HG03565 (cell line): ENCODE results near the gene GREB1L.
"Not testable (repeated sequence)": the region's sequence is repeated elsewhere in the genome, so short reads cannot be mapped to it uniquely, and the experiment has no call there.

ENCODE experiments used
- ATAC-seq: cut with Tn5 transposase; IDR thresholded peaks from one replicate; pipeline ENCODE4 v1.9.1; 2021; ENCODE audit warnings: mild to moderate bottlenecking, moderate library complexity; ENCODE audit not compliant: unreplicated experiment

Gene GREB1L

DNA sequence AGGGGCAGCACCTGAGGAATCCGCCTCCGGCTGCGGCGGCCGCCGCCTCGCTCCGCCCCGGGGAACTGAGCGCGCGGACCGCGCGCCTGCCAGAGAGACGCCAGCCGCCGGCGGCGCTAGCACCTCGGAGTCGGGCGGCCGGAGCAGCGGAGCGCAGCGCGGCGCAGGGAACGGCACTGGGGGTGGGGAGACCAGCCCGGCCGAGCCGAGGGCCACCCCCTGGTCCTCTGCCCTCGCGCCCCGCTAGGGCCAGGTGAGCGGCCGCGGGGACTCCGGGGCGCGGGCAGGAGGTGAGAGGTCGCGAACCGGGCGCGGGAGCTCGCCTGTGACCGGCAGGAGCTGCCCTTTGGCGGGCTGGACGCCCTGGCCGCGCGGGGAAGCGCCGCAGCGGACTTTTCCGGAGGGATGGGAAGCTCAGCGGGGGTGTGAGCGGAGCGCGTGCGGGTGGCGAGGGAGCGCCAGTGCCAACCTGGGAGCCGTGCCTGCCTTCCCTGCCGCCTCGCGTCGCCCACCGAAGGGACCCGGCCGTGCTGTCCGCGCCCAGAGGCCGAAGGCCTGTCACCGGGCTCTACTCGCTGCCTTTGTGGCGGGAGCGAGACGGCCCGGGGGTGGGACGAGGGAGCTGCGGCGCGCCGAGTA lies at the start of gene GREB1L:
TSS of gene GREB1L (plus strand) at position 92 of the 639 bp plus-strand sequence. CDS start 141,287 bp downstream, outside the sequence.
- no peak for ATAC-seq

DNA sequence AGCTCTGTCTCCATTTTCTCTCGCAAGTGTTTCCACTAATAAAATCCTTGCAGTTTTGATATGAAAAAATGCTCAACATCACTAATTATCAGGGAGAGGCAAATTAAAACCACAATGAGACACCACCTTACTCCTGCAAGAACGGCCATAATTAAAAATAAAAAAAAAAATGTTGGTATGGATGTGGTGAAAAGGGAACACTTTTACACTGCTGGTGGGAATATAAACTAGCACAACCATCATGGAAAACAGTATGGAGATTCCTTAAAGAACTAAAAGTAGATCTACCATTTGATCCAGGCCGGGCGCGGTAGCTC lies 49.8 kb upstream of the GREB1L start:
- ATAC-seq = no peak

DNA sequence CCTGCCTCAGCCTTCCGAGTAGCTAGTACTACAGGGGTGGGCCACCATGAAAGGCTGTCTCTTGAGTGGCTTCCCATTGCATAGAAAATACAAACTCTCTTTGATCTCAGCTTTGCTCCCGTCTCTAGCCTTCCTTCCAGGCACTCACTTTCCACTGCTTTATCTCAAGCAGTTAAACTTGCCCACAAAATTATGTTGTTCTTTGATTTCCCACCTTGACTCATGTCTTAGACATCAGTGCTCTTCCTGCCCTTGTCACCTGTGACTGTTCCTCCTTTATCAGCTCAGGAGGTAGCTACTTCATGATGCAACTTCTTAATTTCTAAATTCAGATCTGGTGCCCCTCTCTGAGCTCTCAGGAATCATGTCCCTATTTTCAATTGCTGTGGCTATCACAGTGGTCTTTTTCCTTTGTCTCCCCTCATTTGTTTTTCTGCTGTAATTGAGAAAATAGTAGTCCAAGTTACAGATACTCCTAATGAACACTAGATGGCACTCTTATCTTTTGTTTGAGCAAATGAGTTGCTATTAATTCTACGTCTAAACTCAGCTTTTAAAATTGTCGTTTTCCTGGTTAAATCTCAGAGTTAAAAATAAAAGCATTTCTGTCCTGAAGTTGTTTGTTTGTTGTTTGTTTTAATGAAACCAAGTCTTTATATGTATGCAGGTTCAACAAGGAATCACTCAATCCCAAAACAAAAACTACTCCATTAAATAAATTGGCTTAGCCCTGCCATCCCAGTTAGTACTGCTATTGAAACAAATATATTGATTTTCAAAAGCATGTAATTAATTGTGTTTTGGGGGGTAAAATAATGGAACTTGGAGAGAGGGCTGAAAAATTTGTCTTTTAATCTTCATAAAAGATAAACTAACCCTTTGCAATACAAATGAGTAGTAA lies 46.9 kb upstream of the GREB1L start:
- no peak for ATAC-seq

DNA sequence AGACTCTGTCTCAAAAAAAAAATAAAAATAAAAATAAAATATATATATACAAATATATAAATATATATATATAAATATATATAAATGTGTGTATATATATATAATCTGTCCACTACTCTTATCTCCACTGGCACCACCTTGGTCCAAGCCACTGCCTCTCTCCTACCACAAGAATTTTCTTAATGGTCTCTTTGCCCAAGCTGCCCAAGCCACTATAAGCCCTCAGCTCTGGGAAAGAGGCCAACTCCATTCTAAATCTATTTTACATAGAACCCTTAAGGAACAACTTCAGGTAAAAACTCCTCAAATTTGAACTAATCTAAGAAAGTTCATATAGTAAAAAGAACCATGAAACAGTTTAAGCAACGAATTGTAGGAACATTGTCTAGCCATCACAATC lies 45.6 kb upstream of the GREB1L start:
- ATAC-seq = no peak

DNA sequence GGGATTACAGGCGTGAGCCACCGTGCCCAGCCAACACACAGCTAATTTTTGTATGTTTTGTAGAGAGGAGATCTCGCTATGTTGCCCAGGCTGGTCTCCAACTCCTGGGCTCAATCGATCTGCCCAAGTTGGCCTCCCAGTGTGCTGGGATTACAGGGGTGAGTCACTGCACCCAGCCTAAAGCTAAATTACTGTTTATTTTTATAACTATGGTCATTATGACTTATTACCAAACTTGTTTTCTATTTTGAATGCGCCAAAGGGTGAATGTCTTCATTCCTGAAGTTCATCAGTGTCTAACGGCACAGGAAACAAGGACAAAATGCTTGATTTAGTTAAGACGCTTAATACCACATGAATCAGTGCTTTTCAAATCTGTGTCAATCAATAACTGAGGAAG lies 38.9 kb upstream of the GREB1L start:
- ATAC-seq = no peak

DNA sequence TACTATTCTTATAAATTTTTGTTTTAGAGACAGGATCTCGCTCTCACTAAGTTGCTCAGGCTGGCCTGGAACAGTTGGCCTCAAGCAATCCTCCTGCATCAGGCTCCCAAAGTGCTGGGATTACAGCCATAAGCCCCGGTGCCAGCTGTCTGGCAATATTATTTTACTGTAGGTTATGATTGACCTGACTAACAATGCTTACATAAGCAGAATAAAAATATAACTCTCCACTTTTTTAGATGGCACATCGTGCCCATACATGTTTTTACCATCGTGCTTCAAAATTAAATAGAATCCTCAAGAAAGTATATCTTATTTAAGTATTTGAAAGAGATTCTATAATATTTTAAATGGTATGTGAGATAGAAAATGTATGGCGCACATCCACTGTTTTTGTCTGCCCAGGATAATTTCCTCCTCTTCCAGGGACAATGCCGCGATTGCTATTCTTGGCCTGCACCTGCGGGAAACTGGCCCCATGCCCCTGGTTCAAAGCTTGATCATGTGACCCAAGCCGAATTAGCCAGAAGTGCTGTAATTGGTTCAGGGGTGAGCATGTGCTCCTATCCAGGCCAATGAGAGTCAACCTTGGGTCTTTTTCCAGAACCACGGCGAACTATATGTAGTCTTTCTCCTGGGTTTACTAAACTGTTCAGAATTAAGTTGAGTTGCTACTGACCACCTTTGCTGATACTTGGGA lies 38.3 kb upstream of the GREB1L start:
- no peak for ATAC-seq

DNA sequence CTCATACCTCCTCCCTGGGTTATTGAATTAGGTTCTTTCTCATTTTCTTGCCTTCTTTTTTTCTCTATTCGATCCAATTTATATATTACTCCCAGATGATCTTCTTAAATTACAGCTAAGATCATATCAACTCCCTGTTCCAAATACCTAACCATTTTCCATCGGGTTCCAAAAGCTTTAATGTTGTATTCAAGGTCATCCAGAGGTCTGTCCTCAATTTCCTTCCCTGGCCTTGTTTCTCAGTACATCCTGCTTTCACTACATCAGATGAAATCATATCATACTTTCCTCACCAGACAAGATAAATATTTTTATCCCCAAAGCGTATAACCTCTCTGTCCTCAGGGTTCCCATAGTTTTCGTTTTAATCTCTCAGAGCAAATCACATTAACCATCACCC lies 36.3 kb upstream of the GREB1L start:
- no peak for ATAC-seq

DNA sequence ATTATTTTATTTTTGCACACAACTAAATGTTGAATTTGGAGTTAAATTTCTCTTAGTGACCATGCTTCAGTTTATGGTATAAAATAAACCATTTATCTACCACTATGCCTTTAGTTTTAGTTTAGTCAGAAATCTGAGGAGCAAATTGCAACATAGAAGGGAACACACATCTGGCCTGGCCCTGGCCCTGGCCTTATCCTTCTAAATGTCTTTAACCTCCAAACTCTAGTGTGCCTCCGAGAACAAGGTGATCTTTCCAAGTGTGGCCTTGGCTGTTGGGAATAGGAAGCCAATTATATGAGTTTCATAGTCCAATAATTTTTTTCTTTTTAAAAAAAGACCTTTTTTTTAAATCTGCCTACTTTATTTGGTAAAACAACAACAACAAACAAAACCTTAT lies 31.8 kb upstream of the GREB1L start:
- no peak for ATAC-seq

DNA sequence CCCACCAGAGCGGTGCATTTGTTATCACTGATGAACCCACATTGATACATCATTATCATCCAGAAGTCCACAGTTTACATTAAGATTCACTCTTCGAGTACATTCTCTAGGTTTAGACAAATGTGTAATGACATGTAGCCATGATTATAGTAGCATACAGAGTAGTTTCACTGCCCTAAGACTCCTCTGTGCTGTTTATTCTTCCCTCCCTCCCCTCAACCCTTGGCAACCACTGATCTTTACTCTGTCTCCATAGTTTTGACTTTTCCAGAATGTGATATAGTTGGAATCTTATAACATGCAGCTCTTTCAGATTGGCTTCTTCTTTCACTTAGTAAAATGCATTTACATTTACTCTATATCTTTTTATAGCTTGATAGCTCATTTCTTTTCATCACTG lies 31.2 kb upstream of the GREB1L start:
- no peak for ATAC-seq

DNA sequence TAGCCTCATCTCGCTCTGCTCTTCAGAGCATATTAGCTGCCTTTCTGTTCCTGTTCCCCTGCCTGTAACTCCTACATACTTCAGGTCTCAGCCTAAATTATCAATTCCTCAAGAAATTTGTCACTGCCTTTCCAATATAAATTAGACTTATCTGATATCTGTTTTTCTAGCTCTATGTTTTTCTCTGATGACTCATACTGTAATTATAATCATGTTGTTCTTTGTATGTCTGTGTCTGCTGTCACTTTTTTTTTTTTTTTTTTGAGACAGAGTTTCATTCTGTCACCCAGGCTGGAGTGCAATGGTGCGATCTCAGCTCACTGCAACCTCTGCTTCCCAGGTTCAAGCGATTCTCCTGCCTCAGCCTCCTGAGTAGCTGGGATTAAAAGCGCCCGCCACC lies 27.6 kb upstream of the GREB1L start:
- not testable (repeated sequence) for ATAC-seq

DNA sequence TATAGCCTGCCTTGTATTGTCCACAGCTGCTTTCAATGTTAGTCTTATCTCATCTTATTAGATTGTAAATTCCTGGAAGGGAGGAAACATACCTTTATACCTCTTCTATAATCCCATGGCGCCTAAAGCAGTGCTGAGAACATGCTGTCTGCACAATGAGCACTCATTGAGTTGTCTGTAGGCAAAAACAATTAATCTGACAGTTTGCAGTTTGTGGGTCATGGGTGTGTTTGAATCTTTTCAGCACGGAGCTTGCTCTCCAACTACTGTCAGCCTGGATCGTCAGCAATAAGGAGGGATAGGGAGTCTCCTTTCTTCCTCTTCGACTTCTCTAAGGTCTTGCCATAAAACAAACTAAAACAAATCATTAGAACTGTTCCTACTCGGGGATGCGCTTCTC lies 26.5 kb upstream of the GREB1L start:
- ATAC-seq = no peak

DNA sequence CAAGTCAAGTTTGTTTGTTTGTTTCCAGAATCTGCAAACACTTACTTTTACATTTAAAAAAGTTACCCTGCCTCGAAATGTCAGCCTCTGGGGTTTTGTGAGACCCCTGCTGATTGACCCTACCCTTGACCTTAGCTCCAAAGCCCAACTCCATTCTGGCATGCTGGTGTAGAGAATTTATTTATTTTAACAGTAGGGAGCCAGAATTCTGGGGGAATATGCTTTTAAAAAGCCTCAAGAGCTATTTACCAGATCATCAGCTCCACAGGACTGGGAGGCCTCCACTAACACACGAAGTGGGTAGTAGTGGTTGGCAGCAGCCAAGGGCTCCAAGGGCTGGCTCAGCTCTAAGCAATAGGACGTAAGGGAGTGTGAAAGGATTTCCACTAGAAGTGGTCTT lies 23.2 kb upstream of the GREB1L start:
- ATAC-seq = no peak

DNA sequence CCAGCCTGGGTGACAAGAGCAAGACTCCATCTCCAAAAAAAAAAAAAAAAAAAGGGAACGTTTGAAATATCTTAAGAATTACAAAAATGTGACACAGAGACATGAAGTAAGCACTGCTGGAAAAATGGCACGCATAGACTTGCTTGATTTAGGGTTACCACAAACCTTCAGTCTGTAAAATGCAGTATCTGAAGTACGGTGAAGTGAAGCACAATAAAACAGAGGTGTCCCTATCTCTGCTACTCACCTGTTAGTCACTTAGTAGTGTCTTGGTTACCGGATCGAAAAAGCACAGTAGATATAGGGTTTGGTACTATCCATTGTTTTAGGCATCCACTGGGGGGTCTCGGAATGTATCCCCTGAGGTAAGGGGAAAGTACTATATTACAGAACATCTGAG lies 11.6 kb upstream of the GREB1L start:
- ATAC-seq = no peak

DNA sequence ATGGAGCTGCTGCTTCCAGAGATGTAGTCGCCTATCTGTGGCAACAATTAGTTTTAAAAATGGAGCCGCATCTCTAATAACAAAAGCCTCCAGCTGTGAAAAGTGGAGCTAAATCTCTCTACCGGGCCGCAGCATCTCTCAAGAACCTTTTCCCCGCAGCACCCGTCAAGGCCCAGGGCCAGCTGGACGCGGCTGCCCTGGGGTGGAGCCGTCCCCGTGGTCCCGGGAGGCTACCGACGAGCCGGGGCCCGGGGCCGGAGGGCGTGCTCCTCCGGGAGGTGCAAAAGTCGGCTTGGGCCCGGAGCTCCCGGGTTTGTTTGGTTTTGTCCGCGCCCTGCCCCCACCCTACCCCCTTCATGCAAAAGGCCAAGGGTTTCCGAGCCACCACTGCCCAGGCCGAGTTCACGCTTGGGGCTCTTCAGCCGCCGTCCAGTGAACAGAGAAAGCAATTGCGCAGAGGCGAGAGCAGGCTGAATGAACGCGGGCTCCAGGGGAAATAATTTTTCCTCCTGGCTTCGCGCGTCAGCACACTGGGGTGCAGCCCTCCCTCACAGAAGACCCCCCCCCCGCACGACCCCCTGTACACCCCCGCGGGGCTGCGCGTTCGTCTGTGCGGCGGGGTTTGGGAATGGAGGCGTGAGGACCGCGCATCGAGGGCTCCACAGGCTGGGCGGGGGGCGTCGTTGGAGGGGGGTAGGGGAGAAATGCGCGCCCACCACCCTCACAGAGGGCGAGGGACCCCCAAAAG lies 557 bp upstream of the GREB1L start:
- no peak for ATAC-seq

DNA sequence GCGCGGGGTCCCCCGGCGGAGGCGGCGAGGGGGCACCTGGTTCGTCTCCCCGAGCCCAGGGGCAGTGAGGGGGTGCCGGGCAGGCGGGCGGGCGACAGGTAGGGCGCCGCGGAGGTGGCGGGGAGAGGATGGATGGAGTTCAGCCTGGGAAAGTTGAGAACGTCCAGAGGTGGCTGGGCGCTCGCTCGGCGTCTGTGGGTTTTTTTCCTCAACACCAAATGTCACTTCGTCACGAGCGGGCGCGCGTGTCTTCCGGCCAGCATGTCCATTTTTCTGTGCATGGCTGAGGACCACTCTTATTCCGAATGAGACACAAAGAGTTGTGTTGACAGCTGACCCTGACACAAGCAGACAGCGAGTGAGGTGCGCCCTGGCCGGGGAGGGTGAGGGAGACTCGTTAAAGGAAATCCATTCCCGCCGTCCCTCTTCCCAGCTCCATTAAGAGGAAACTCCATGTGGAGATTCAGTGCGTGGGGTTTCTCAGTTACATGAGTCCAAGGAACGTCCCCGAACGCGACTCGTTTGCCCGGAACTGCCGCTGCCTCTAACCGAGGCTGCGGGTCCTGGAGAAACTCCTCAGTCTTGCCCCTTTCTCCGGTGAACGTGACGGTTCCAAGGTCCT lies 859 bp downstream of the GREB1L start:
- no peak for ATAC-seq

DNA sequence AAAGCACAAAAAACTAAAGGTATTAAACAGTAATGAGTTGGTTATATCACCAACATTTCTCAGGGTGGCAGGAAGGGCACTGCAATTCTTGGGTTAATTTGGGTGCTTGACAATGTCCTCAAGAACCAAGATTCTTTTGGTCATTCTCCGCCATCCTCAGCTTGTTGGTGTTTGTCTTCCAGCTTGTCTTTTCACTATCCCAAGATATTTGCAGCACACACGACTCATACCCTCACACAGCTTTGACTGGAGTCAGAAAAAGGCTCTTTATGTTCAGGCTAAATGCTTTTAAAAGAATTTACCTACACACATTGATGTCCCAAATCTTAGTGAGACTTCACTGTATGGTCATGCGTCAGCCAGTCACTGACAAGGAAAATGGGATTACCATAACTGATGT lies 12.5 kb downstream of the GREB1L start:
- no peak for ATAC-seq

DNA sequence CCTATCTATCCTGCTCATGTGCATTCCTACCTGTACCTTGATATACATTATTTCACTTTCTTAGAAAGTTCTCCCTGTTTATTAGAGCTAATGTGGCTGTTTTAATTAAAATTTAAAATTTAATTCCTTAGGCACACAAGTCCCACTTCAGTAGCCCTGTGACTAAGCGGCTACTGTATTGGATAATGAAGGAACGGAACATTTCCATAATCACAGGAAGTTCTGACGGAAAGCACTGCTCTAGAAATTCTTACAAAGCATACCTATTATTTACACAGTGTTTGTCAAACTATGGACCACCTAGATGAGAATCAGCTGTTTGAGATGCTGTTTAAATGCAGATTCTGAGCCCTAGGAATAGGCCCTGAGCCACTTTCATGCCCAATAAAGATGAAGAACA lies 13.2 kb downstream of the GREB1L start:
- no peak for ATAC-seq

DNA sequence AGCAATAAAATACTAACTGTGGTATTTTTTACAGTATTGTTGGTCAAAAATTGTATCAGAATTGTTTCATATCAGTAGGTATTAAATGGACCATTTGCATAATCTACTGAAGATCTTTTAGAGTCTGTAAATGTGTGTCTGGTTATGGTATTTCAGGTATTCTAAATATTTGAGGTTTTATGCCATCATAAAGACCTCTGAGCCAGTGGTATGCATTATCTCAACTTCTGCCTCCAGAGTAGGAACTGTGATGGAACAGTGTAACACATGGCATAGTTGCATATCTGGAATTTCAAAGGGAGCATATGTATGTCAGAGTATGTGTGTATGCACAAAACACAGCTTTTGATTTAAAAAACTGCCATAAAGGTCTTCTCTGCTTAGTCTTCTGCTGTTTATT lies 15.4 kb downstream of the GREB1L start:
- ATAC-seq = no peak

DNA sequence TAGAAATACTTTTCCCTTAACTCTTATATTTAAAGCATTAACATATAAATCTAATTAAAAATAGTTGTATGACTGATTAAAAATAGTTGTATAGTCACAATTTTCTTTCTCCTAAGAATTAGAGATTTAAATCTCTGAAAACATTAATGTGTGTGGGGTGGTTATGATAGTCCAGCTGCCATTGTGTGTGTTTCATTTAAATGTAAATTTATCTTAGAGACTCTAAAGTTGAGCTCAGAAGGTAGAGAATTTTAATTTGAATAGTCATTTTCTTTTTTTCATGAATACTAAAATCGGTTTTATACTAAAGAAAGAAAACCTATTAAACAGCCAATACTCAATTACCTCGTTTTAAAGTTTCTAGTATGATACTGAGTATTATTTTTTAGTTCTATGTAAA lies 18.6 kb downstream of the GREB1L start:
- no peak for ATAC-seq

DNA sequence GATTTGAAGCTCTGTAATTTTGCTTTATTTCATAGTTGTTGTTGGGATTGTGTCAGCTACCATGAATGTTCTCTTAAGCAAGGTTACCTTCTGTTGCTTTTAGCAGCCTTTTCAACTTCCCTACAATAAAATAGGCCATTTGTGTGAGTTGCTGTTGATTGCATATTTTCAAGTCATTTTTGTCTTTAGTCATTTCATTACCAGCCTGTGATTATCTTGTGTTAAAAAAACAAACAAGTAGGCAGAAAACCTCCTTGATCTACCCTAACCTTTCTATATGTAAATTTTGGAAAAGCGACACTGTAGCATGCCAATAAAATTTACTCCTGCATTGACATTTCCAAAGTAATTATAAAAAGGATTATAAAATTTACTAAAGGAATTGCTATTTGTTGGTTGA lies 19.3 kb downstream of the GREB1L start:
- ATAC-seq = no peak

DNA sequence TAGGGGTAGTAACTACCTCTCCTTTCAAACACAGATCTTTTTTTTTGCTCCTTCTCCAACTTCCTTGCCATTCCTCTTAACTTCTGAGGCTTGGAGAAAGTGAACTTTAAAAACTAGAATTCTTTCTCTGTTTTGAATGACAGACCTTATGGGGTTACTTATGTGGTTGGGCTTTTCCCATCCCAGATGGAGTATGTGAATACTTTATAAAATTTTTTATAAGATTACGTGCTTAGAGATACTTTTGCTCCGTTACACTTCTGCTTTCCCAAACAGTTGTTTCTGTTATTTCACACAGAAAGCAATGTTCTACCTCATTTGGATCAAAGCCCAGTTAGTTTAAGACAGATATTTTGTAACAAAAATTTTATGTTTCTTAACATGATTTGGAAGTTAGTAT lies 20.2 kb downstream of the GREB1L start:
- ATAC-seq = no peak
